Lower lobe of right lung (tissue), 2 donors: ENCODE measurements around the gene CTAG1A. TPM values are rescaled to one million over a fixed set of nuclear protein-coding genes. Genes with fewer than 3 reads are reported as not detected.
"Not testable (repeated sequence)": the region's sequence is repeated elsewhere in the genome, so short reads cannot be mapped to it uniquely, and the experiment has no call there.

Experiments used
- ATAC-seq, 2 donors: fragments of 200-7000 bp; cut with Tn5 transposase; one replicate each; pipeline ENCODE4 v1.9.1; 2020 to 2022; ENCODE audit warnings: mild to moderate bottlenecking in 2 of 2, moderate library complexity in 2 of 2
- DNase-seq: peaks from one replicate; pipeline ENCODE4 v3.0.0-alpha.2; 2020
- H3K27ac ChIP-seq: fragments of 200-600 bp; one replicate; pipeline ENCODE4 v1.8.0; 2022
- H3K27me3 ChIP-seq: fragments of 200-600 bp; one replicate; pipeline ENCODE4 v1.8.0; 2022; ENCODE audit warnings: low read depth
- H3K36me3 ChIP-seq: fragments of 200-600 bp; one replicate; pipeline ENCODE4 v1.8.0; 2022; ENCODE audit warnings: mild to moderate bottlenecking
- H3K4me1 ChIP-seq: fragments of 200-600 bp; one replicate; pipeline ENCODE4 v1.8.0; 2022
- H3K4me3 ChIP-seq: fragments of 200-600 bp; one replicate; pipeline ENCODE4 v1.8.0; 2022; ENCODE audit warnings: mild to moderate bottlenecking
- H3K9me3 ChIP-seq: fragments of 200-600 bp; one replicate; pipeline ENCODE4 v1.8.0; 2022
- CTCF ChIP-seq: fragments of 200-600 bp; IDR thresholded peaks from one replicate; pipeline ENCODE4 v1.8.0; 2022; ENCODE audit warnings: antibody characterized with exemption, mild to moderate bottlenecking
- intact Hi-C: fragments of 100-400 bp; cut with DNase I; formaldehyde crosslinking; loops from one replicate; pipeline ENCODE4 v1.11.0; 2022
- total RNA-seq: library from RNA; stranded (reverse); fragmentation: NEBNext Ultra II Directional; extraction: Animal tissue kit (Norgen Biotek cat#: 25700); gene quantifications from one replicate; pipeline ENCODE4 v1.2.1, GENCODE V29; 2021
- donor health status: DM: no; HTN: yes; CAD: no; lungs with severe emphysema.

The CTAG1A gene
- total RNA-seq, 1 donor from 2014 or later, result not detected

GRCh38 chrX:154575076-154575475 lies 9.9 kb upstream of the CTAG1A start:
- H3K36me3 ChIP-seq, H3K9me3 ChIP-seq, DNase-seq, H3K4me1 ChIP-seq, intact Hi-C loops, H3K4me3 ChIP-seq, H3K27me3 ChIP-seq, H3K27ac ChIP-seq: not testable (repeated sequence)
- ATAC-seq, result peak; percentile 59 to 74

DNA sequence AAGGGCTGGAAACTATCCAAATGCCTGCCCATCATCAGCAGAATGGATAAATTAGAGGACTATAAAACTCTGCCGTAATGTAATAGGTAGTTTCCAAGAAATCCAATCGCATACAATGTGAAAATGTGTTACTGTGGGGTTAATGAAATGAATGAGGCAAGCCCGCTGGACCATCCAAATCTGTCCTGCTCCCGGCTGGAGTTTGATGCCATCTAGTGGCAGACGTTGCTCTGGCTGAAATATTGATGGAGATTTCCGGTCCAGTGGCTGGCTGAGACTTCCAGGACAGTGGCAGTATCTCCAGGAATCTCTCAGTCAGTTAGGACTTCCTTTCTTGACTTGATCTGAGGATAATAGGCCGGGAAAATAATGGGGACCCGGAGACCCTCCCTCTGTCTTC lies 1.9 kb upstream of the CTAG1A start:
- H3K4me1 ChIP-seq, H3K4me3 ChIP-seq, H3K36me3 ChIP-seq, intact Hi-C loops, H3K9me3 ChIP-seq, H3K27ac ChIP-seq, H3K27me3 ChIP-seq, DNase-seq: not testable (repeated sequence)
- peak in 1 of 2 donors; percentile 66 for ATAC-seq

GRCh38 chrX:154590415-154590814 lies 5.5 kb downstream of the CTAG1A start:
- intact Hi-C loops, H3K27me3 ChIP-seq, H3K4me1 ChIP-seq, H3K4me3 ChIP-seq, H3K36me3 ChIP-seq, H3K9me3 ChIP-seq, DNase-seq, ATAC-seq, H3K27ac ChIP-seq: not testable (repeated sequence)

- TF ChIP-seq CTCF, result no peak
- Histone ChIP-seq H3K9me3 (no peaks in the 10 kb centered on the region), H3K4me1 (no peaks in the 10 kb centered on the region), H3K27me3 (no peaks in the 10 kb centered on the region), H3K27ac (no peak overlapping the region), H3K4me3 (no peak overlapping the region), H3K36me3 (no peaks in the 10 kb centered on the region)
- intact Hi-C loops, result no loop called here
- DNase-seq, result no peak
- no peak for ATAC-seq
These were observed 7.6 kb downstream of the CTAG1A start for GRCh38 chrX:154592505-154592904.

DNA sequence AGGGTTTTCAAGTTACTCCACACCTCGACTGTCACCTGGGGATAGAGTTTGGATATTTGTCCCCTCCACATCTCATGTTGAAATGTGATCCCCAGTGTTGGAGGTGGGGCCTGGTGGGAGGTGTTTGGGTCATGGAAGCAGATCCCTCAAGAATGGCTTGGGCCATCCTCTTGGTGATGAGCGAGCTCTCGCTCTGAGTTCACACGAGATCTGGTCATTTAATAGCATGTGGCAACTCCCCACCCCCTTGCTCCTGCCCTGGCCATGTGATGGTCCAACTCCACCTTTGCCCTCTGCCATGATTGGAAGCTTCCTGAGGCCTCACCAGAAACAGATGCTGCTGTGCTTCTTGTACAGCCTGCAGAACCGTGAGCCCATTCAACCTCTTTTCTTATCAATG lies 8.3 kb downstream of the CTAG1A start:
- Histone ChIP-seq H3K27ac (no peak overlapping the region), H3K4me3 (no peak overlapping the region), H3K27me3 (no peaks in the 10 kb centered on the region), H3K4me1 (no peaks in the 10 kb centered on the region), H3K36me3 (no peaks in the 10 kb centered on the region), H3K9me3 (no peaks in the 10 kb centered on the region)
- intact Hi-C loops, result no loop called here
- ATAC-seq (no peak), DNase-seq (no peak)
- no peak for TF ChIP-seq CTCF

- intact Hi-C loops, result no loop called here
- Histone ChIP-seq H3K4me3 (no peak overlapping the region), H3K27ac (no peak overlapping the region), H3K4me1 (no peaks in the 10 kb centered on the region), H3K9me3 (no peaks in the 10 kb centered on the region), H3K27me3 (no peaks in the 10 kb centered on the region), H3K36me3 (no peaks in the 10 kb centered on the region)
- ATAC-seq, result no peak
- no peak for DNase-seq
- no peak for TF ChIP-seq CTCF
These were observed 9.6 kb downstream of the CTAG1A start for GRCh38 chrX:154594491-154594890.

DNA sequence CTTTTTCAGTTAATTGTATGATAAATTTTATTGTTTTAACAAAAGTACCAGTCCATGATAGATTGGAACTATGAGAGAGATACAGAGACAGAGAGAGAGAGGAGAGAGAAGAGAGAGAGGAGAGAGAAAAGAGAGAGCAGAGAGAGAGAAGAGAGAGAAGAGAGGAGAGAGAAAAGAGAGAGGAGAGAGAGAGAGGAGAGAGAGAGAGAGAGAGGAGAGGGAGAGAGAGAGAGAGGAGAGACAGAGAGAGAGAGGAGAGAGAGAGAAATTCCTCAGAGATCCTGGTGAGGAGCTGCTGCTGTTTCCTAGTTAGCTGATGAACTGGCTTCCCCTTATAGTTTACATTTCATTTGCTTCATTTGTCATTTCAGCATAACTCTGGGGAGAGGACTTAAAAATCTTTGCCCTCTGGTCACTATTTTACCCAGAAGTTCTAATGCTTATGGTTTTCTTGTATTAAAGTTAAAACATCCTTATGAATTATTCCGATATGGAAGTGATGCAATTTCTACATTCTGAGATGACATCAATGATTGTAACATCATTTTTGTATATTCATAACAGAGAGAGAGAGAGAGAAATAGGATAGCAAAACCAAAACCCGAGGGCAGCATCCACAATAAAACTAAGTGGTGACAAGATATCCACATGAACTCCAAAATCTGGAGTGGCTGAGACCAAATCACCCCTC lies 10.8 kb downstream of the CTAG1A start:
- ATAC-seq (no peak), DNase-seq (no peak)
- H3K4me3 ChIP-seq, result no peak overlapping the region
- no peaks in the 10 kb centered on the region for H3K27me3 ChIP-seq
- H3K9me3 ChIP-seq, result no peaks in the 10 kb centered on the region
- intact Hi-C loops, result no loop called here
- no peak overlapping the region for H3K27ac ChIP-seq
- no peak for TF ChIP-seq CTCF
- no peaks in the 10 kb centered on the region for H3K4me1 ChIP-seq
- no peaks in the 10 kb centered on the region for H3K36me3 ChIP-seq
